Activated gamma-delta T cell treated with Interleukin-2 at 50 U/mL for 16 hours (primary cell): ENCODE measurements around the gene AMMECR1L.
"Not testable (repeated sequence)": the region's sequence is repeated elsewhere in the genome, so short reads cannot be mapped to it uniquely, and the experiment has no call there.

Experiments used
- DNase-seq: peaks from one replicate; pipeline ENCODE4 v3.0.0-alpha.2; 2020

AMMECR1L gene

GRCh38 chr2:127886593-127886935 is 808 bp upstream of the AMMECR1L start:
- not testable (repeated sequence) for DNase-seq

GRCh38 chr2:127884861-127885740 is 655 bp downstream of the AMMECR1L start:
- DNase-seq = peak; percentile 30

- DNase-seq = no peak
Observed at GRCh38 chr2:127884436-127884835, 1.3 kb downstream of the AMMECR1L start.

- no peak for DNase-seq
Observed at GRCh38 chr2:127879899-127880298, 5.9 kb downstream of the AMMECR1L start.

- no peak for DNase-seq
Observed at GRCh38 chr2:127877626-127878025, 8.1 kb downstream of the AMMECR1L start.

GRCh38 chr2:127877136-127877535 is 8.6 kb downstream of the AMMECR1L start:
- DNase-seq = no peak

- DNase-seq = no peak
Observed at GRCh38 chr2:127874378-127875269, 11.1 kb downstream of the AMMECR1L start.

- no peak for DNase-seq
Observed at GRCh38 chr2:127873707-127874303, 12.0 kb downstream of the AMMECR1L start.

- DNase-seq = no peak
Observed at GRCh38 chr2:127872354-127872753, 13.4 kb downstream of the AMMECR1L start.

GRCh38 chr2:127865926-127866325 is 19.8 kb downstream of the AMMECR1L start:
- no peak for DNase-seq

- DNase-seq = no peak
Observed at GRCh38 chr2:127864877-127865276, 20.9 kb downstream of the AMMECR1L start.

- DNase-seq = no peak
Observed at GRCh38 chr2:127862228-127862627, 23.5 kb downstream of the AMMECR1L start.

- DNase-seq = no peak
Observed at GRCh38 chr2:127860130-127860529, 25.6 kb downstream of the AMMECR1L start.

GRCh38 chr2:127859712-127860085 is 26.1 kb downstream of the AMMECR1L start:
- DNase-seq = peak; percentile 54

GRCh38 chr2:127857265-127857808 is 28.4 kb downstream of the AMMECR1L start:
- DNase-seq = no peak

- DNase-seq = no peak
Observed at GRCh38 chr2:127853671-127854070, 32.1 kb downstream of the AMMECR1L start.

GRCh38 chr2:127852388-127852787 is 33.4 kb downstream of the AMMECR1L start:
- DNase-seq = no peak

- DNase-seq = no peak
Observed at GRCh38 chr2:127847931-127848330, 37.8 kb downstream of the AMMECR1L start.

GRCh38 chr2:127844973-127845372 is 40.8 kb downstream of the AMMECR1L start:
- no peak for DNase-seq

GRCh38 chr2:127843677-127844076 is 42.1 kb downstream of the AMMECR1L start:
- DNase-seq = no peak

GRCh38 chr2:127841466-127842178 is 44.1 kb downstream of the AMMECR1L start:
- DNase-seq = no peak

GRCh38 chr2:127840893-127841292 is 44.9 kb downstream of the AMMECR1L start:
- DNase-seq = no peak

GRCh38 chr2:127834951-127835350 is 50.8 kb downstream of the AMMECR1L start:
- no peak for DNase-seq
